ENCODE data around the gene RASGRF2. TPM values are rescaled to one million over a fixed set of nuclear protein-coding genes. Genes with fewer than 3 reads are reported as not detected.

The RASGRF2 gene
- total and polyA plus RNA-seq, 2 of the 13 experiments (the other 11 are each of a cell fraction or from before 2014, with no cell fraction given): 23.6 to 29.0 TPM

GRCh38 chr5:80917631-80918030 is 42.5 kb upstream of the RASGRF2 start (continued):
- TF ChIP-seq REST (IDR thresholded peaks at IDR 0.05; ENCODE audit: borderline replicate concordance in 1 of 2, low read depth in 1 of 2, low read length in 2 of 2) (no peak), SRSF9 (IDR thresholded peaks at IDR 0.05; ENCODE audit: borderline replicate concordance, insufficient read depth, low read depth, low read length, poor library complexity, severe bottlenecking) (no peak), ZSCAN20 (CRISPR knock-in tag; IDR thresholded peaks at IDR 0.05; ENCODE audit: borderline replicate concordance) (no peak), ZBTB43 (CRISPR knock-in tag; conservative IDR thresholded peaks at IDR 0.05) (no peak), ELF3 (CRISPR knock-in tag; IDR thresholded peaks at IDR 0.05) (no peak), MBNL3 (CRISPR knock-in tag; conservative IDR thresholded peaks at IDR 0.05) (no peak), ZNF878 (CRISPR knock-in tag; IDR thresholded peaks at IDR 0.05) (no peak), ZXDC (CRISPR knock-in tag; IDR thresholded peaks at IDR 0.05) (no peak), BORCS8-MEF2B (CRISPR knock-in tag; IDR thresholded peaks at IDR 0.05) (no peak), SALL2 (CRISPR knock-in tag; IDR thresholded peaks at IDR 0.05) (no peak), ZNF510 (CRISPR knock-in tag; IDR thresholded peaks at IDR 0.05; ENCODE audit: low read depth) (no peak), ZNF570 (CRISPR knock-in tag; IDR thresholded peaks at IDR 0.05; ENCODE audit: borderline replicate concordance) (no peak), MYC (CRISPR knock-in tag; IDR thresholded peaks at IDR 0.05; ENCODE audit: borderline replicate concordance) (no peak)

Measured in HepG2 (cell line).